ENCODE results near the gene RACGAP1.

DNA sequence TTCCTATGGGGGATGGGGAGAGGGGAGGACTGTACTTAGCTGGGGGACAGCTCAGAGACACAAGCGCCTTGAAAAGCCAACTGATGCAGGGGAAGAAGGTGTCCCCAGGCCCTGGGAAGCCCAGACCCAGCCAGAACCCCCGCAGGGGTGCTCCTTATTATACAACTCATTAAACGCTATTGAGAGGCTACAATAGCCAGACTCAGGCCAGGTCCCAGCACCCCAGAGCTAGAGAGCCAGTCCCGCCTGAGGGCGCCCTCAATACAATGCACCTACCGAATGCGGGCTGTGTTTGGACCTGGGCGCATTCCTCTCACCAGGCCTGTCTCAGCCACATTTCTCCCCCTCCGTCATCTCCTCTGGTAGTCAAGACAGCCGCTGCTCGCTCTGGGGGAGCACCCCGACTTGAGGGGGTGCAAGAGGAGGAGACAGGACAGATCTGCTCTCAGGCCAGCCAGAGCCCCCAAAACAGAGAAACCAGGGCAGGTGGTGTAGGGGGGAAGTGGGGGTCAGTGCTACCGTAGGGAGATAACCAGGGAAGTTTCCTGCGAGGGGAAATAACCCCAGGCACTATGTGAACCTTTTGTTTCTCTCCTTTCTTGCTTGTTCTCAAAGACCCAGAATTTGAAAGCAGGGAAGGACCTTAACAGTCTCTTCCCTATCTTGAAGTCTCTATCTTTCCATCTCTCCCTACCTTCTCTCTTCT, 26.0 kb upstream of the RACGAP1 start:
- TF ChIP-seq POLR2AphosphoS5 (IDR thresholded peaks at IDR 0.05; ENCODE audit: low read depth) (no peak), SPI1 (IDR thresholded peaks at IDR 0.05; ENCODE audit: borderline replicate concordance, low read depth) (no peak), GABPA (IDR thresholded peaks at IDR 0.05; ENCODE audit: low read depth) (no peak)
- TF ChIP-seq, protein P1, sequence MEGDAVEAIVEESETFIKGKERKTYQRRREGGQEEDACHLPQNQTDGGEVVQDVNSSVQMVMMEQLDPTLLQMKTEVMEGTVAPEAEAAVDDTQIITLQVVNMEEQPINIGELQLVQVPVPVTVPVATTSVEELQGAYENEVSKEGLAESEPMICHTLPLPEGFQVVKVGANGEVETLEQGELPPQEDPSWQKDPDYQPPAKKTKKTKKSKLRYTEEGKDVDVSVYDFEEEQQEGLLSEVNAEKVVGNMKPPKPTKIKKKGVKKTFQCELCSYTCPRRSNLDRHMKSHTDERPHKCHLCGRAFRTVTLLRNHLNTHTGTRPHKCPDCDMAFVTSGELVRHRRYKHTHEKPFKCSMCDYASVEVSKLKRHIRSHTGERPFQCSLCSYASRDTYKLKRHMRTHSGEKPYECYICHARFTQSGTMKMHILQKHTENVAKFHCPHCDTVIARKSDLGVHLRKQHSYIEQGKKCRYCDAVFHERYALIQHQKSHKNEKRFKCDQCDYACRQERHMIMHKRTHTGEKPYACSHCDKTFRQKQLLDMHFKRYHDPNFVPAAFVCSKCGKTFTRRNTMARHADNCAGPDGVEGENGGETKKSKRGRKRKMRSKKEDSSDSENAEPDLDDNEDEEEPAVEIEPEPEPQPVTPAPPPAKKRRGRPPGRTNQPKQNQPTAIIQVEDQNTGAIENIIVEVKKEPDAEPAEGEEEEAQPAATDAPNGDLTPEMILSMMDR (IDR thresholded peaks at IDR 0.05; ENCODE audit: insufficient read depth, low read length) = no peak
- TF ChIP-seq, protein P2, sequence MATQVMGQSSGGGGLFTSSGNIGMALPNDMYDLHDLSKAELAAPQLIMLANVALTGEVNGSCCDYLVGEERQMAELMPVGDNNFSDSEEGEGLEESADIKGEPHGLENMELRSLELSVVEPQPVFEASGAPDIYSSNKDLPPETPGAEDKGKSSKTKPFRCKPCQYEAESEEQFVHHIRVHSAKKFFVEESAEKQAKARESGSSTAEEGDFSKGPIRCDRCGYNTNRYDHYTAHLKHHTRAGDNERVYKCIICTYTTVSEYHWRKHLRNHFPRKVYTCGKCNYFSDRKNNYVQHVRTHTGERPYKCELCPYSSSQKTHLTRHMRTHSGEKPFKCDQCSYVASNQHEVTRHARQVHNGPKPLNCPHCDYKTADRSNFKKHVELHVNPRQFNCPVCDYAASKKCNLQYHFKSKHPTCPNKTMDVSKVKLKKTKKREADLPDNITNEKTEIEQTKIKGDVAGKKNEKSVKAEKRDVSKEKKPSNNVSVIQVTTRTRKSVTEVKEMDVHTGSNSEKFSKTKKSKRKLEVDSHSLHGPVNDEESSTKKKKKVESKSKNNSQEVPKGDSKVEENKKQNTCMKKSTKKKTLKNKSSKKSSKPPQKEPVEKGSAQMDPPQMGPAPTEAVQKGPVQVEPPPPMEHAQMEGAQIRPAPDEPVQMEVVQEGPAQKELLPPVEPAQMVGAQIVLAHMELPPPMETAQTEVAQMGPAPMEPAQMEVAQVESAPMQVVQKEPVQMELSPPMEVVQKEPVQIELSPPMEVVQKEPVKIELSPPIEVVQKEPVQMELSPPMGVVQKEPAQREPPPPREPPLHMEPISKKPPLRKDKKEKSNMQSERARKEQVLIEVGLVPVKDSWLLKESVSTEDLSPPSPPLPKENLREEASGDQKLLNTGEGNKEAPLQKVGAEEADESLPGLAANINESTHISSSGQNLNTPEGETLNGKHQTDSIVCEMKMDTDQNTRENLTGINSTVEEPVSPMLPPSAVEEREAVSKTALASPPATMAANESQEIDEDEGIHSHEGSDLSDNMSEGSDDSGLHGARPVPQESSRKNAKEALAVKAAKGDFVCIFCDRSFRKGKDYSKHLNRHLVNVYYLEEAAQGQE (IDR thresholded peaks at IDR 0.05; ENCODE audit: insufficient replicate concordance, low read depth) = no peak

Measured in HL-60 (cell line).